Mammary microvascular endothelial cell (primary cell): ENCODE measurements around the gene FZR1. TPM values are rescaled to one million over a fixed set of nuclear protein-coding genes. Genes with fewer than 3 reads are reported as not detected.

Experiments used
- total RNA-seq: library from RNA; depleted of rRNA; stranded (reverse); fragments of >200 nt; gene quantifications from 2 replicates; pipeline ENCODE4 v1.2.3, GENCODE V29; 2015

Gene FZR1
- total RNA-seq, result 39.8 and 47.2 TPM in 2 replicates

DNA sequence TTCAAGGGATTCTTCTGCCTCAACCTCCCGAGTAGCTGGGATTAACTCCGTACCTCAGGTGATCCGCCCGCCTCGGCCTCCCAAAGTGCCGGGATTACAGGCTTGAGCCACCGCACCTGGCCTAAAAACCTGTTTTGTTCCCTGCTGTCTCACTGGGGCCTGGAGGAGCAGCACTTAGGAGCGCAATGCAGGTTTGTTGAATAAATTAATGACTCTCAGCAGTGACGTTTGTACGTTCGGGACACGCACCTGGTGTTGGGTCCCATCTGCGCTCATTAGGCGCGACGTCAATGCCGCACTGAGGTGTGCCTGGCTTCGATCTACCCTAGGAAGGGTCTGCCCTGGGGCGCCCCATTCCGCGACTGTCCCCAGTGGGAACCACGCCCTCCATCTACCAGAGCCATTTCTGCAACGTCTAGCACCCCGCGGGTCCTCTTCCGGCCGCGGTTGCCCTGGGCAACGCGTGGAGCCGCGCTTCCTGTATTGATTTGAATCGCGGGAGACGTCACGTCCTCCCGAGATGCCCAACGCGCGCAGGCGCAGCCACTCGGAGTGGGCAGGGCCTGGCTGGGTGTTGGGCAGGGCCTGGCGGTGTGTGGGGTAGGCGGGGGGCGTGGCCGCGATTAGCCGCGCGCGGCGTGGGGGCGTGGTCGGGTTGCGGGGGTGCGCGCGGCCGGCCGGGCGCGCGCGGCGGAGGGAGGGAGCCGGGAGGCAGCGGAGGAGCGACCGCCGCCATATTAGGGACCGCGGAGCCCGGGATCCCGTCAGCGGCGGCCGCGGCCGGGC is at the start of gene FZR1:
Gene FZR1 (plus strand): TSS at position 714 of the 786 bp plus-strand sequence. CDS start 16,679 bp downstream, outside the sequence.

DNA sequence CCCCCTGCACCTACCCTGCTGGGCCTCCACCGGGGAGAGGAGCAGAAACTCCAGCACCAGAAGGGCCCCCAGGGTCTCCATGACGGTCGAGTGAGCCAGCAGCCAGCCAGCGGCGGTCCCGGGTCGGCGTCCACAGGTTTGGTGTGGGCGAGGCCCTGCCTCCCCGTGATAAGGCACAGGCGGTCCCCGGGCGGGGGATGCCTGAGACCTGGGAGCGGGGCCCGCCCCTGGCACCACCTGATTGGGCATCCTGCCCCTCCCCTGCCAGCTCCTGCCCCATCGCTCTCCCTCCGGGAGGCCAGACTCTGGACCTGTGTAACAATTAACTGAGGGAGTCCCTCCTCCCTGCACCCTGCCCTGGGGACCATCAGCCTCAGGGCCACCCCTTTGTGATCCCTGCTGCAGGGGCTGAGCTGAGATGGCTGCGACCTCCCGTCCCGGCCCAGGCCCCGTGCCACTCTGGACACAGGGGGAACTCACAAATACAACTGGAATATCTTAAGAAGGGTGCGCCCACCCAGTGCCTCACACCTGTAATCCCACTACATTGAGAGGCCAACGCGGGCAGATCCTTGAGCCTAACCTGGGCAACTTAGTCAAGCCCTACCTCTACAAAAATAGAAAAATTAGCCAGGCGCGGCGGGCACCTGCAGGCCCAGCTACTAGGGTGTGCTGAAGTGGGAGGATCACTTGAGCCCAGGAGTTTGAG is 25.6 kb upstream of the FZR1 start, which contains the start of gene SMIM24:
Gene SMIM24 (minus strand): TSS at position 143 of the 709 bp plus-strand sequence. CDS start 62 bp downstream, at position 81.

DNA sequence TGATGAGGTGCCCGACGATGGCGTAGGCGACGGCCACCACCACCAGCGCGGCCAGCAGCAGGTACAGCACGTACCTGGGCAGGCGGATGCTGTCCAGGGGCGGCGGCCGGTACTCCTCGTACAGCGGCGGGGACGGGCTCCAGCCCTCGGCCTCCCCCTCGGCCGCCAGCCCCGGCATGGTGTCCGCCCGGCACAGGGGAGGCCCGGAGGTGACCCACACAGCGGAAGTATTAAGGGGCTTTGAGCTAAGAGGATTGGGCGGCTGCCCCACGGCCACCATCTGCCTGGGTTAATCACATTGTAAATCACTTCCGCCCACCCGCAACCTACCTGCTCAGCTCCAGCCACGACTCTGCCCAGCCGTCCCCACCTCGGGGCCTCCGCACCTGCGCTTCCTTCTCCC is 22.9 kb upstream of the FZR1 start, which contains the start of gene SMIM44:
Gene SMIM44 (minus strand): TSS at position 216 of the 403 bp plus-strand sequence. CDS start 38 bp downstream, at position 178.

DNA sequence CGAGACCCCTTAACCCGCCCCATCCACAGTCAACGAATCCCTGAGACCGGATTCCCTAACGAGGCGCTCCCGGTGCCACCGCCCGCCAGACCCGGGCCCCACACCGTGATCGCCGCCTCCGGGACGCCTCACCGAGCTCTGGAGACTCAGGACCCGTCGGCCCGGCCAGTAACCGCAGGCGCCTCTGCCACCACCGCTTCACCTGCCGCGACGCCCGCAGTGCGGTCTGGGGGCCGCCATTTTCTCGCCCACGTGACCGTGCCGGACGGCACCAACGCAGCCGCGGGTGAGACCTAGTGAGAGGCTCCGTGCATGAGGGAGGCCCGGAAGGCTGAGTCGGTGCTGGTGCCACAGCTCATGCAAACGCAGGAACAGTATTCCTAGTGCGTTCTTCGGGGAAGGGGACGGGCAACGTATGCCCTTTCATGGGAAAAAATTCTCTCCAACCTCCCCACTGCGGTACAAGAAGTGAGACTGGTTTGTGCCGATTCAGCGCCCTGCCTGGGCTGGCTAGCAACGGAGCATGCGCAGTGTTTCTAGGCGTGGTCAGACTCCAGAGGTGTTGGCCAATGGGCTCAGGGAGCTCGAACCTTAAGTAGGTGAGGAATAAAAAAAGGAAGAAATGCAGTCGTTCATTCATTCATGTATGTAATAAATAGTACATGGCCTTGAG is 5.5 kb upstream of the FZR1 start, which contains the start of gene DOHH:
Gene DOHH (minus strand): TSS at position 246 of the 673 bp plus-strand sequence. CDS start 3,860 bp downstream, outside the sequence.

DNA sequence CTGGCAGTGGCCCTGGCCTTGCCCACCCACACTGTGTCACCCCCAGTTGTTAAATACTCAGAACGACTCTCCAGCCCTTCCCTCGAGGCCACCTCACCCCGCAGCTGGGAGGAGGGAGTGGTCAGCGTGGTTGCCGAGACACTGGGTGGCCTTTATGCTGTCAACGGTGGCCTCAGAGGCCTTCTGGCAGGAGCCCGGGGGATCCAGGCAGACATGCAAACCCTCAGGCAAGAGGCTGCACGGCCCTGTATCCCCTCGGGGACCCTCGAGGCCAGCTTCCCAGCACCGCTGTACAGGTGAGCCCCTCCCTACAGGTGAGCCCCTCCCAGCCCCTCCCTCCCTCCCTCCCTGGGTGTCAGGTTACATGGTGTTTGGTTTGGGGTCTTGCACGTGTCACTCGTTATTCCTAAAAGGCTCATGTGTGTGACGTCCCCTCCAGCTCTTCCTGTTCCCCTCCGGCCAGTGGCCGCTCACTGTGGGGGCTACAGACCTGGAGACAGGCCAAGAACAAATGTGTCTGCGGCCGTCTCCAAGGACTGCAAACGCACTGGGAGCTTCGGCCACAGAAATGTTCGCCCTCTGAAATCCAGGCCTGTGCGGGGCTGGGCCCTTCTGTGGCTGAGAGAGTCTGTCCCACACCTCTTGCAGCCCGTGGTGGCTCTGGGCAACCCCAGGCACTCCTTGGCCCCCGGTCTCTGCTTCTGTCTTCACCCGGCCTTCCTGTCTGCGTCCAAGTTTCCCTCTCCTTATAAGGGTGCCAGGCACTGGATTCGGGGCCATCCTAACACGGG is 33.0 kb downstream of the FZR1 start, which contains the start of gene TEKTIP1:
Gene TEKTIP1 (plus strand): TSS at position 210 of the 791 bp plus-strand sequence. CDS start 4 bp downstream, at position 214.

DNA sequence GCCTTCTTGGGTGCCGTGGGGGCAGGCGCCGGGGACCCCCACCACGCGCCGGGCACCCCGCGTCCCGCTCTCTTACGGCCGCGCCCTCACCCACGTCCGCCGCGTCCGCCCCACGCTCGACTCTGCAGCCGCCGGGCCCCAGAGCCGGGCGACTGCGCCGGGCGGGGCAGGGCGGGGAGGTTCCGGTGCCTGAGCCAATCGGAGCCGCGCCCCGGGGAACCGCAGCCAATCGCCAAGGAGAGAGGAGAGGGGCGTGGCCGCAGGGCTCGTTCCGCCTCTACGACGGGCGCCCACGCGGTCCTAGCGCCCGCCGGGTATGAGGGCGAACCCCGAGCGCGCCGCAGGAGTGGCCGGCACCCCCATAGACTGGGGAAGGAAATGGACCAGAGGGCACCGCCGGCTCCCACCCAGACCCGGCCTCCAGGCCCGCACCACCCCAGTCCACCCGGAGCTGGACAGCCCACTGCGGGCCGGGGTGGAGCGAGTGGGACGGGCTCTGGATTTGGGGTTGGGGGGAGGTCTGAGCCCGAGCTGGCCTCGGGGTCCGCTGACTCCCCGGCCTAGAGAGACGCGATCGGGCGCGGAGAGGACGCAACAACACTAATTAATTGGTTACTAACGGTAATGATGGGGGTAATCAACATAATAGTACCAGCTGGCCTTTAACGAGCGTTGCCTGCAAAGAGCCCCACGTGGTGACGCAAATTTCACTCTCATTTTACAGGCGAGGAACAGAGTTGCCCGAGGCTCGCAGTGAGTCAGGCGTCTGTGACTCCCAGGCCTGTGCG is 51.5 kb downstream of the FZR1 start, which contains the start of gene MFSD12:
Gene MFSD12 (minus strand): TSS at position 126 of the 788 bp plus-strand sequence. CDS start 183 bp downstream, outside the sequence.

DNA sequence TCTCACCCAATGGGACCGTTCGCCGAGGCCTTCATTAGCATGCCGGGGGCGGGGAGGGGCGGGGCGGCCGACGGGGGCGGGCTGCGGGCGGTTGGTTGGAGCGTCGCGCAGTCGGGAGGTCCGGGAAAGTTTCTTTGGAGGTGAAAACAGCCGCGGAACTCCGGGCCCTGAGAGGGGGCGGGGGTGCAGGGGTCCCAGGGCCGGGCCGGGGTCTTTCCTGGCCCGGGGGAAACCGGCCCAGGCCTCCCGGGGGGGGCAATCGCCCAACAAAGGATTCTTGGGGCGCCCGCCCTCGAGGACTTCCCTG is 66.7 kb downstream of the FZR1 start, which contains the start of gene HMG20B:
Gene HMG20B (plus strand): TSS at position 90 of the 307 bp plus-strand sequence. CDS start 366 bp downstream, outside the sequence.

GRCh38 chr19:3585301-3586126 is 79.4 kb downstream of the FZR1 start, which contains the start of gene GIPC3:
GIPC3 (plus strand) TSS chr19:3585478; CDS start chr19:3585598, 120 bp downstream.

Other genes with a start within 250 kb of the FZR1 start
- 24.4 and 34.2 TPM in 2 replicates for gene NFIC, start 139.7 kb upstream of the FZR1 start, total RNA-seq
- gene SMIM24, start 25.8 kb upstream of the FZR1 start, total RNA-seq, result not detected in 2 replicates
- gene SMIM44, start 22.9 kb upstream of the FZR1 start, total RNA-seq, result not detected in 2 replicates
- 30.4 and 35.4 TPM in 2 replicates for gene DOHH, start 5.6 kb upstream of the FZR1 start, total RNA-seq
- not detected in 2 replicates for gene TEKTIP1, start 32.9 kb downstream of the FZR1 start, total RNA-seq
- 92.6 and 116 TPM in 2 replicates for gene MFSD12, start 51.3 kb downstream of the FZR1 start, total RNA-seq
- 131 and 144 TPM in 2 replicates for gene HMG20B, start 66.6 kb downstream of the FZR1 start, total RNA-seq
- 1.4 TPM in 2 replicates for gene GIPC3, start 79.2 kb downstream of the FZR1 start, total RNA-seq
- gene TBXA2R, start 100.6 kb downstream of the FZR1 start, total RNA-seq, result 8.5 and 9.3 TPM in 2 replicates
- 37.7 and 40.2 TPM in 2 replicates for gene CACTIN, start 120.5 kb downstream of the FZR1 start, total RNA-seq
- 33.5 and 38.7 TPM in 2 replicates for gene PIP5K1C, start 194.2 kb downstream of the FZR1 start, total RNA-seq
- not detected in 2 replicates for gene TJP3, start 202.1 kb downstream of the FZR1 start, total RNA-seq